ENCODE data around the gene SECTM1.

SECTM1 gene

DNA sequence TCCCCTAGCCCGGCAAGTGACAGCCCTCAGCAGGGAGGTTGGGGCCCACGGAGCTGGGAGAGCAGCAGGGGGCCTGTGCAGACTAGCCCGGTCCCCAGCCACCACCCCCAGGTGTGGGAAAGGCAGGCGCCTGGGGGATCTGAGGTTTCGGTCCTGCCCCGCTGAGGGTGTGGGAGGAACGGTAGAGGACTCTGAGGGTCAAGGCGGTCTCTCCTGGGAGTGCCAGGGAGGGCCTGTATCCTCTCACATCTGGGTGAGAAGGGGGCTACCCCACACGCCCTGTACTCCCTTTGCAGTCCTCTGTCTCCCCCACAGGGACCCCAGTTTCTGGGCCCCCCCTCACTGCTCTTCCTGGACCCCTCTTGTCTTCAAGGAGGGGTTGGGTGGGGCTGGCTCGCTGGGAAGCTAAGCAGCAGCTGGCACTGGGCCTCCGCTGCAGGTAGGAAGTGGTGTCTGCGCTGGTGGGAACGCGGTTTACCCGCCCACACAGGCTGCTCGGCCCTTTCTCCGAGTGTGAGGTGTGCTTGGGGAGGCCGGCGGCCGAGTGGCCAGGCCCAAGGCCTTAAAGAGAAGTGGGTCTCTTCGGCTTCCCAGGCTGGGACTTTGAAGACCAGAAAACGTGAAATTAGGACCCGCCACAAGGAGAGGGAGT lies 31.5 kb downstream of the SECTM1 start:
- no peak for DNase-seq (ENCODE audit: extremely low read depth, low read depth)
- H3K4me3 ChIP-seq (replicated peaks; ENCODE audit: low read depth, low read length): no peak overlapping the region

DNA sequence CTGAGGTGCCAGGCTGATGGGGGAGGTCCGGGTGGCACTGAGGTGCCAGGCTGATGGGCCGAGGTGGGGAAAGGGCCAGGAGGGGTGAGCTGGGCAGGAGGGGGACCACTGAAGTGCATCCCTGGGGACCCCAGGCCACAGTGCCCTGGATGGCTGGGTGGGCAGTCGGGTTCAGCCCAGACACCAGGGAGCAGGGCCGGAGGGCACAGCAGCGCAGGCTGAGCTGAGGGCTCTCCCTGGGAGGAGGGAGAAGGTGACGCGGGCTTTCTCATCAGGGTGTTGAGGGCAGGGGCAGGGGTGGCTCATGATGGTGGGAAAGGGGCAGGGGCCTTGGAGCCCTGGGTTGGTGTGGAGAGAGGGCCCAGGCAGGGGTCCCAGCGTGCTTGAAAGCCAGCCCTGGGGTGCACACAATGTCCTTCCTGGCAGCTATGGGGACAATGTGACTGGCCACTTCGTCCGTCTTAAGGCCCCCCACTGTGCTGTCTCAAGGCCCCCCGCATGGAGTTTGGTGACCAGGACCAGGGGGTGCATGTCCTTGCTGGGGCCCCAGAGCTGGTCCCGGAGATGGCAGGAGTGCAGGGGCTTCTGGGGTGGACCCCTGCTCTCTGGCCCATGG lies 32.2 kb downstream of the SECTM1 start:
- TF ChIP-seq, protein P1, sequence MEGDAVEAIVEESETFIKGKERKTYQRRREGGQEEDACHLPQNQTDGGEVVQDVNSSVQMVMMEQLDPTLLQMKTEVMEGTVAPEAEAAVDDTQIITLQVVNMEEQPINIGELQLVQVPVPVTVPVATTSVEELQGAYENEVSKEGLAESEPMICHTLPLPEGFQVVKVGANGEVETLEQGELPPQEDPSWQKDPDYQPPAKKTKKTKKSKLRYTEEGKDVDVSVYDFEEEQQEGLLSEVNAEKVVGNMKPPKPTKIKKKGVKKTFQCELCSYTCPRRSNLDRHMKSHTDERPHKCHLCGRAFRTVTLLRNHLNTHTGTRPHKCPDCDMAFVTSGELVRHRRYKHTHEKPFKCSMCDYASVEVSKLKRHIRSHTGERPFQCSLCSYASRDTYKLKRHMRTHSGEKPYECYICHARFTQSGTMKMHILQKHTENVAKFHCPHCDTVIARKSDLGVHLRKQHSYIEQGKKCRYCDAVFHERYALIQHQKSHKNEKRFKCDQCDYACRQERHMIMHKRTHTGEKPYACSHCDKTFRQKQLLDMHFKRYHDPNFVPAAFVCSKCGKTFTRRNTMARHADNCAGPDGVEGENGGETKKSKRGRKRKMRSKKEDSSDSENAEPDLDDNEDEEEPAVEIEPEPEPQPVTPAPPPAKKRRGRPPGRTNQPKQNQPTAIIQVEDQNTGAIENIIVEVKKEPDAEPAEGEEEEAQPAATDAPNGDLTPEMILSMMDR (IDR thresholded peaks at IDR 0.05; ENCODE audit: low read depth, low read length, missing control alignments): no peak
- DNase-seq (ENCODE audit: extremely low read depth, low read depth): no peak
- no peak overlapping the region for H3K4me3 ChIP-seq (replicated peaks; ENCODE audit: low read depth, low read length)

More for the DNA sequence above, 31.5 kb downstream of the SECTM1 start:
- TF ChIP-seq, protein P1 (IDR thresholded peaks at IDR 0.05; ENCODE audit: low read depth, low read length, missing control alignments): no peak

DNA sequence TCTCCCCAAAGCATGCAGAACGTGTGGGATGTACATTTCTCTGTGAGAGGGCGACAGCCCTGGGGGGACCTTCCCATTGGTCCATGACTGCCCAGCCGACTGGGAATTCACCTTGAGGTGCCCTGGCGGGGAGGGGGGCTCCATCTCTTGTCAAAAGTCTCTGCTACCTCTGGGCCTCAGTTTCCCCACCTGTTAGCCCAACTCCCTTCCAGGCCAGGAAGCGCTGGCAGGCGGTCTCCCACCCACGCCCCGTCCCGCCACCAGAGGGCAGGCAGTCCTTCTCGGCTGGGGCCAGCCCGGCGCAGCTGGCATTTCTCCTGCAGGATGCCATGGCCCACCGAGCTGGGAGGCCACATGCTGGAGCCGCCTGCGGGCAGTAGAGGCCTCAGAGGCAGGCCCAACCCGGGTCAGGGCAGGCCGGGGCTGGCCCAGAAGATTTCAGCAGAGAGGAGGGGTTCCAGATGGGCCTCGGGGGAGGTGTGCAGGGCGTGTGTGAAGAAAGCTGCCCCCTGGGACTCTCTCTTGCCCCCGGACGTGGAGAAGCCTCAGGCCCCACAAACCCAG lies 32.8 kb downstream of the SECTM1 start:
- DNase-seq (ENCODE audit: extremely low read depth, low read depth): no peak
- TF ChIP-seq, protein P1 (IDR thresholded peaks at IDR 0.05; ENCODE audit: low read depth, low read length, missing control alignments): peak; percentile 79
- H3K4me3 ChIP-seq (replicated peaks; ENCODE audit: low read depth, low read length): no peak overlapping the region

DNA sequence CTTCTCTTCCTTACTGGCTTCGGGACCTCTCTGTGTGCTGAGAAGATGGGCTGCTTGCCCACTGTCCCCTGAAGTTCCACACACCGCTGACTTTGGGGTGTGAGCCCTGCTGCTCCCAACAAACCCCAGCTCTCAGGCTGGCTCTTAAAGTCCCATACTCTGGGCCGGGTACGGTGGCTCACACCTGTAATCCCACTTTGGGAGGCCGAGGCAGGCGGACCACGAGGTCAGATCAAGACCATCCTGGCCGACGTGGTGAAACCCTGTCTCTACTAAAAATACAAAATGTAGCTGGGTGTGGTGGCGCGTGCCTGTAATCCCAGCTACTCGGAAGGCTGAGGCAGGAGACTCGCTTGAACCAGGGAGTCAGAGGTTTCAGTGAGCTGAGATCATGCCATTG lies 33.3 kb downstream of the SECTM1 start:
- DNase-seq (ENCODE audit: extremely low read depth, low read depth): no peak
- no peak overlapping the region for H3K4me3 ChIP-seq (replicated peaks; ENCODE audit: low read depth, low read length)
- TF ChIP-seq, protein P1 (IDR thresholded peaks at IDR 0.05; ENCODE audit: low read depth, low read length, missing control alignments): no peak

DNA sequence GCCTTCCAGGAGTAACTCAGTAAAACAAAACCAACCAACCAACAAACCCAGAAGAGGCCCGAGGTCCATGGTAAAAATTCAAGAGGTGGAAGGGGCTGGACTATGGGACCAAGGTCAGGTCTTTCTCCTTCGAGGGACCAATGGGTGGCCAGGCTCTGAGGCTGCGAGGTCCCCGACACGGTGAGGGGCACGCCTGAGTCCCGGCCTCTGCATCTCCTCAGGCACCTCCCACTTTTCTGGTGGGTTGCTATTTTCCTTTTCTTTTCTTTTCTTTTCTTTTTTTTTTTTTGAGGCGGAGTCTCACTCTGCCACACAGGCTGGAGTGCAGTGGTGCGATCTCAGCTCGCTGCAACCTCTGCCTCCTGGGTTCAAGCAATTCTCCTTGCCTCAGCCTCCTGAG lies 34.1 kb downstream of the SECTM1 start:
- DNase-seq (ENCODE audit: extremely low read depth, low read depth): no peak
- H3K4me3 ChIP-seq (replicated peaks; ENCODE audit: low read depth, low read length): no peak overlapping the region
- TF ChIP-seq, protein P1 (IDR thresholded peaks at IDR 0.05; ENCODE audit: low read depth, low read length, missing control alignments): no peak

DNA sequence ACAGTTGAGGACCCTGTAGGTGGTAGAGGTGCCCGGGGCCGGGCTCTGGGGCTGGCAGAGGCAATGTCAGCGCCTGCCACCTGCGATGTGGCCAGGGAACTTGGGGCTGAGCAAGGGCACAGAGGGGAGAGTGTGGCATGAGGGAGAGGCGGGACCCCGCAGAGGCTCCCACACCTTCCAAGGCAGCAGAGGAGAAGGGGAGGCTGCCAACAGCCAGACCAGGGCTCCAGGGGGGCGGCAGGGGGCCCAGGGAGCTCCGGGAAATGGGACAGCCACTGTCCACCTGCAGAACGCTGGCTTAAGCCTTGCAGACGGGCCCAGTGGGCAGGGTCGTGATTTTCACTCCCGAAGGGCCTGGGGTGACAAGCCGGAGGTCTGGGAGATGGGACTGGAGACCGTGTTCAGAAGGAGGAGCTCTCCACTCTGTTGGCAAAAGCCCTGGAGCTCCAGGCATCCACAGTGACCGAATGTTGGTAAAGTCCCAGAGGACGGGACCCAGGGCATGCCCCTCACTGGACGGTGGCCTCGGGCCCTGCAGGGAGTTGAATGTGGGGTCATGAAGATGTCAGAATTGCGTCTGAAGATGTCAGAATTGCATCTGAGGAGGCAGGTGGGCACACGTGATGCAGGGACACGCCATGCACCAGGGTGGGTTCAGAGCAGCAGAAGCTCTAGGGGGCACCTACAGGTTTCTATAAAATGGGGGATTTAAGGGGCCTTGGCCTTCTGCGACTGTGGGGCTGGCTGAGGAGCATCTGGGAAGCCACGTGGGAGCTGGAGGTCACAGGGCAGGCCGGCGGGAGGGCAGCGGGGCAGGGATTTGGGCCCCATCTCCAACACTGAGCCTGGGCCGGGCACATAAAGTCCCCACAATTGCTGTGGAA lies 34.8 kb downstream of the SECTM1 start:
- TF ChIP-seq, protein P1 (IDR thresholded peaks at IDR 0.05; ENCODE audit: low read depth, low read length, missing control alignments): no peak
- DNase-seq (ENCODE audit: extremely low read depth, low read depth): no peak
- peak overlapping the region; percentile 41 for H3K4me3 ChIP-seq (replicated peaks; ENCODE audit: low read depth, low read length)

Data from HFF-Myc (cell line).